Epithelial cell of esophagus (primary cell): ENCODE measurements around the gene TWSG1.

Source experiments
- DNase-seq: peaks from one replicate; pipeline ENCODE4 v3.0.0; 2010; ENCODE audit warnings: low read depth
- H3K4me3 ChIP-seq: 2 replicates; pipeline ENCODE4 v1.5.1; 2011; ENCODE audit warnings: mild to moderate bottlenecking, low read length, control low read depth
- CTCF ChIP-seq: IDR thresholded peaks from 2 replicates; pipeline ENCODE4 v1.5.1; 2011; ENCODE audit warnings: low read depth, mild to moderate bottlenecking, low read length, control low read depth, inconsistent platforms; ENCODE audit not compliant: insufficient read depth; ENCODE audit errors: missing control alignments

Gene TWSG1

DNA sequence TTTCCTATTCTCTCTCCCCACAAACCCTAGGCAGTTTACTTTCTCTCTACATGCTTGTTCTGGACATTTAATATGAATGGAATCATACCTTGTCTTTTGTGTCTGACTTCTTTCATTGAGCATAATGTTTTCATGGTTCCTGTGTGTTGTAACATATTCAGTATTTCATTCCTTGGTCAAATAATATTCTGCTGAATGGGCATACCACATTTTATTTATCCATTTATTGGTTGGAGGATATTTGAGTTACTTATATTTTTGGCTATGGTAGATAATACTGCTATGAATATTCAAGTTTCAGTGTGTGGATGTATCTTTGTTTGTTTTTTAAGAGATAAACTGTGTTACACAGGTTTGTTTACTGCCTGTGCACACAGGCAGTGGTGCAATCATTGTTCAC lies 9.0 kb downstream of the TWSG1 start:
- H3K4me3 ChIP-seq: no peak overlapping the region
- no peak for DNase-seq
- no peak for TF ChIP-seq CTCF

DNA sequence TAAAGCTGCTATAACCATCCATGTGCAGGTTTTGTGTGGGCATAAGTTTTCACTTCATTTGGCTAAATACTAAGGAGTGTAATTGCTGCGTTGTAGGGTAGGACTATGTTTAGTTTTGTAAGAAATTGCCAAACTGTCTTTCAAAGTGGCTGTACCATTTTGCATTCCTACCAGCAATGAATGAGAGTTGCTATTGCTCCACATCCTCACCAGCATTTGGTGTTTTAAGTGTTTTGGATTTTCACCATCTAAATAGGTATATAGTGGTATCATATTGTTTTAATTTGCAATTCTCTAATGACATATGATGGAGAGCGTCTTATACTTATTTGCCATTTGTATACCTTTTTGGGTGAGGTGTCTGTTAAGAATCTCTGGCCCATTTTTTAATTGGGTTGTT lies 12.2 kb downstream of the TWSG1 start:
- TF ChIP-seq CTCF: no peak
- H3K4me3 ChIP-seq: no peak overlapping the region

GRCh38 chr18:9348079-9348671 lies 13.6 kb downstream of the TWSG1 start:
- no peak for DNase-seq
- H3K4me3 ChIP-seq: no peak overlapping the region
- no peak for TF ChIP-seq CTCF

More for the DNA sequence above, 12.2 kb downstream of the TWSG1 start:
- DNase-seq: no peak

DNA sequence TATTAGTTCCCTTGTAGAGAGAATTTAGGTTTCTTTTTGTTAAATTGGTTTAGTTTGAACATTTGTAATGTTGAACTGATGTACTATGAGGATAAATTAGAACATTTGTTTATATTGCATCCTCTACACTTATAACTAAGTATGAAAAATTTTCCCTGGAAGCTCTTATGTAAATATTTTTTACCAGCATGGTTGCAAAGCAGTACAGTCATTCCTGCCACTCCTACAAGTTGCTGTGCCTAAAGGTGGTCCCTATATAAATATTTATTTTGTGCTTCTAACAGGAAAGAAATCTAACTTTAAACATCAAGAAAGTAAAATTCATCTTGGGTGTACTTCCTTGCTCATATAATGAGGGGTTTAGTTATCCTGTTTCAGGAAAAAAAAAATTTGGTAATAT lies 14.2 kb downstream of the TWSG1 start:
- DNase-seq: no peak
- H3K4me3 ChIP-seq: no peak overlapping the region

DNA sequence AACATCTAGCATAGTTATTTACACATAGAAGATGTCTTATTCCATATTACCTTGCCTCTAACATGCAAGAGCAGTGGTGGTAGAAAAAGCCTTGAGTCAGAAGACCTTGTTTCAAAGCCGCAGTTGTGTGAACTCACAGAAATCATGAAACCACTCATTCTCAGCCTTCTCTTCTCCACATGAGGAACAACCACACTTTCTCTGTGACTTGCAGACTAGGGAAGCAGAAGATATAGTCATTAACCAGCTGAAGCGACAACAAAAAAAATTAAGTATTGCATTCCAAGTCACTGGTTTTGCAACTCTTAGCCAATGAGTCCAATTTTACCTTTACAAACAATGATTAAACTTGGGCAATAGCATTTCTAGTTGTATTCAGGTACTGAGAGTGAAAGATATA lies 19.0 kb downstream of the TWSG1 start:
- DNase-seq: peak; percentile 20
- no peak for TF ChIP-seq CTCF
- H3K4me3 ChIP-seq: no peak overlapping the region

More for the DNA sequence above, 14.2 kb downstream of the TWSG1 start:
- TF ChIP-seq CTCF: no peak

- H3K4me3 ChIP-seq: no peak overlapping the region
- no peak for TF ChIP-seq CTCF
- DNase-seq: no peak
Measured at GRCh38 chr18:9354256-9354655, 19.7 kb downstream of the TWSG1 start.

DNA sequence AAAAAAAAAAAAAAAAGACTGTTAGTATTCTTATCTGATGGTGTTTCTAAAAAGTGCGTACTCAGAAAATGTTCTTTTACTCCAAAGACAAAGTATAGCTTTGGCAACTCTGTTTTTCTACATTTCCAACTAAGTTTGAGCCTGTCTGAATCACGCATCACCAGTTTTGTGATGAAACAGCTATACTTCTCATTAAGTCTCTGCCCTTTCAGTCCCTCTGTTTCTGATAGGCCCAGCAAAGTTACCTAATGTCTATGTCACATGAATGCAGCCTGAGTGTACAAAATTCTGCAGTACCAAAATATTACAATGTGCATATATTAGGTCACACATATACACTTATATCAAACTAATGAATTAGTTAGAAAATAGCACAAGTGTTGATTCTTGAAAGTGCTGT lies 22.4 kb downstream of the TWSG1 start:
- no peak overlapping the region for H3K4me3 ChIP-seq
- DNase-seq: no peak
- TF ChIP-seq CTCF: no peak
